Measurements from ENCODE around the gene CCDC198.

The CCDC198 gene

DNA sequence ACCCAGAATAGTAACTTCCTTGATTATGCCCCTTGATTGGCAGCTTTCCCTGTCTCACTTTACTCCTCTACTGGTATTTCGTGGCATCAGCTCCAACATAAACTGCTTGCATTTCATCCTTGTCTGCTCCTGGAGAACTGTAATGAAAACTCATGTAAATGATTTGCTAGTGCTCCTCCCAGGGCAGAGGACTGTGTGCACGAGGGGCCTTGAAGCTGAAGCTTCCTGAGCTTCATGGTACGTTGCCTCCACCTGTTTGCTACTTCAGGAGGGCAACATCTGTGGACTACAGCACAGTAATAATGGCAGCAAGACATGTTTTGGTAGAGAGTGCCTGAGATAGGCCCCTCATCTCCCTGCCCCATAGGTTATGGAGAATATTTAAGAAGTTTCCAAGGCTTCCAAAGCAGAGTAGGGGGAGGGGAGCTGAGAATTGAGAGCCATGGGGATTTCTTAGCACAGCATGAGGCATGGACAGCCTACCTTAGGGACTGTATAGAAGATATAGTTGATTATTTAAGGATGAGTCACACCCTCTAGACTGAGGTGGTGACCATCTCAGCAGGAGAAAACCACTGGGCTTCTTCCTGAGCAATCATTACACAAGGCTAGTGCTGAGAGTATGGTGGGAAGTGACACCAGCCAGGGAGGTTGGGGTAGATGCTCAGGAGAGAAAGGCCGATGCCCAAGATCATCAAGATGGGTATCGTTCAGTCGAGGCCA lies 29.5 kb downstream of the CCDC198 start:
- no peak for DNase-seq (ENCODE audit: low read depth, low spot score)

DNA sequence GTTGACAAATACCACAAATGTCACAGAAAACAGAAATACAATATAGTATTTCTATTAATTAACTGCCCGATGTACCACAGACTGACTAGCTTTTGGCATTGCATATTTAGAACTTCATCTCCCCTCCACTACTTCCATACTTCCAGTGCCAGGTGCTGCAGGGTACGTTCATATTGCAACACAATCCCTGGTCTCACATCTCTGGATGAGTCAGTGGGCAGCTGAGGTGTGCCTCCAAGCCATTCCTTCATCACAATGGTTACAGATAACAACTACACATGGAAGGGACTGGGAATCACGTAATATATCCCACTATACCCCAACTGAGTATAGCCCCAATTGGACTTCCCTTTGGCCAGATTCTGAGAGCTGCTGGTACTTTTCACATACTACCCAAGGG lies 31.1 kb downstream of the CCDC198 start:
- no peak for DNase-seq (ENCODE audit: low read depth, low spot score)

DNA sequence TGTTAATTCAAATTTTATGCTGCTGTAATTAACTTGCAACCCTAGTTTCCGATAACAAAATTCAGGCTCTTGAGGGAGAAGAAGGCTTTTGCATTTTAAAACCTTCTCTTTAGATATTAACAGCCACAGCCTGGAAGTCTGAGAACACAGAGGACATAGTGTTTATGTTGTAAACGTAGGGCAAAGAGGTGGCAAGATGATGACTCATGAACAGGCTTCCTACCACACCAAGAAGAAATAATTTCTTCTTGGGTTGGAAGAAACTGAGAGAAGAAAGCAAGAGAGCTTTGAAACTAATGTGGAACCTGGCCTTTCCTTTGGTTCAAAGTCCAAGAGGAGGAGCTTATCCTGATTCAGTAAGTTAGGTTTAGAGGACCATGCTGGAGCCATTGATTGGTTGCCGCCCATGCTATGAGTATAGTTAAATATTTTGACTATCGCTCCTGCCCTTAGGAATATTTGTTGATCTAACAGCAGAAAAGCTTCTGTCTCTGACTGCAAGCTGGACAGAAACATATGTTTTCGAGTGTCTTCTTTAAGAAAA lies 31.8 kb downstream of the CCDC198 start:
- no peak for DNase-seq (ENCODE audit: low read depth, low spot score)

DNA sequence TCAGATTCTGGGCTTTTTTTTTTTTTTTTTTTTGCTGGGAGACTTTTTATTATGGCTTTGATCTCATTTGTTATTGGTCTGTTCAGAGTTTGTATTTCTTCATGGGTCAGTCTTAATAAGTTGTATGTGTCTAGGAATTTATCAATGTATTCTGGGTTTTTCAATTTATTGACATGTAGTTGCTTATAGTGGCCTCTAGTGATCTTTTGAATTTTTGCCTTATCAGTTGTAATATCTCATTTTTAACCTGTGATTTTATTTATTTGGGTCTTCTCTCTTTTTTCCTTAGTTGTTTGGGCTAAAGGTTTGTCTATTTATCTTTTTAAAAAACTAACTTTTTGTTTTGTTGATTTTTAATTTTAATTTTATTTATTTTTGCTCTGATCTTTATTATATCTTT lies 57.7 kb downstream of the CCDC198 start:
- DNase-seq (ENCODE audit: low read depth, low spot score), result no peak

DNA sequence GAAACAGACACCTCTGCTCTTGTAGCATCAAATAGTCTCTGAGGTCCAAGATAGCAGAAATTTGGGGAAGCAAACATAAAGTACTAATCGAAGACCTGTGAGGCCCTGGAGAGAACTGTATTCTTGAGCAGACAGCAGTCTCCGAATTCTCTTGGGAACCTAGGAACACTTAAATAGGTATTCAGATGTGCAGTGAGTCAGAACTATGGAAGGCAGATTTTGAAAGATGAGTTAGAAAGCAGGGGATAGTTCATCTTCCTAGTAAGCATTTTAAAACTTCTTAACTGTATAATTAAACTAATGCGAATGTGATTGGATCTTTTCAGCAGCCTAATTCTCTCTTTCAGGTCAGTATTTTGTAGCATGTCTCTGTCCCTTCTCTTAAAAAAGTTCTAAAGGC lies 72.7 kb downstream of the CCDC198 start:
- DNase-seq (ENCODE audit: low read depth, low spot score), result no peak

DNA sequence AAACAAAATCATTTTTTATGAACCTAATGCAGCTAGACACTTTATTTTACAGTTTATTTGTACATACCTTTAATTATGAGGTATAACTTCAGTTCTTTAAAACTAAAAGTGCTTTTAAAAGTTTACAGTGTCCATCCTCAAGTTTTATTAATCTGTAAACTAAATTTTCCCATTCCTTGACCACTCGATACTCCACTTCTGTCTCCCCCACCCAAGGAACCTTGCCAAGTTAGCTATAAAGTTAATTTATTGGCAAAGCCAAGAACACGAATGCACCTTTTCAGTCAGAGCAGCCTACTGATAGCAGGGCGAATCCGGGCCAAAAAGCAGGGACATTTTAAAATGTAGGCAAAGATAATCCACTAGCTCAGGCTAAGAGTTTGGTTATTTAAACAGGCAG lies 73.6 kb downstream of the CCDC198 start:
- no peak for DNase-seq (ENCODE audit: low read depth, low spot score)
